ENCODE data around the gene KCNS3.

Gene KCNS3, protein sequence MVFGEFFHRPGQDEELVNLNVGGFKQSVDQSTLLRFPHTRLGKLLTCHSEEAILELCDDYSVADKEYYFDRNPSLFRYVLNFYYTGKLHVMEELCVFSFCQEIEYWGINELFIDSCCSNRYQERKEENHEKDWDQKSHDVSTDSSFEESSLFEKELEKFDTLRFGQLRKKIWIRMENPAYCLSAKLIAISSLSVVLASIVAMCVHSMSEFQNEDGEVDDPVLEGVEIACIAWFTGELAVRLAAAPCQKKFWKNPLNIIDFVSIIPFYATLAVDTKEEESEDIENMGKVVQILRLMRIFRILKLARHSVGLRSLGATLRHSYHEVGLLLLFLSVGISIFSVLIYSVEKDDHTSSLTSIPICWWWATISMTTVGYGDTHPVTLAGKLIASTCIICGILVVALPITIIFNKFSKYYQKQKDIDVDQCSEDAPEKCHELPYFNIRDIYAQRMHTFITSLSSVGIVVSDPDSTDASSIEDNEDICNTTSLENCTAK

DNA sequence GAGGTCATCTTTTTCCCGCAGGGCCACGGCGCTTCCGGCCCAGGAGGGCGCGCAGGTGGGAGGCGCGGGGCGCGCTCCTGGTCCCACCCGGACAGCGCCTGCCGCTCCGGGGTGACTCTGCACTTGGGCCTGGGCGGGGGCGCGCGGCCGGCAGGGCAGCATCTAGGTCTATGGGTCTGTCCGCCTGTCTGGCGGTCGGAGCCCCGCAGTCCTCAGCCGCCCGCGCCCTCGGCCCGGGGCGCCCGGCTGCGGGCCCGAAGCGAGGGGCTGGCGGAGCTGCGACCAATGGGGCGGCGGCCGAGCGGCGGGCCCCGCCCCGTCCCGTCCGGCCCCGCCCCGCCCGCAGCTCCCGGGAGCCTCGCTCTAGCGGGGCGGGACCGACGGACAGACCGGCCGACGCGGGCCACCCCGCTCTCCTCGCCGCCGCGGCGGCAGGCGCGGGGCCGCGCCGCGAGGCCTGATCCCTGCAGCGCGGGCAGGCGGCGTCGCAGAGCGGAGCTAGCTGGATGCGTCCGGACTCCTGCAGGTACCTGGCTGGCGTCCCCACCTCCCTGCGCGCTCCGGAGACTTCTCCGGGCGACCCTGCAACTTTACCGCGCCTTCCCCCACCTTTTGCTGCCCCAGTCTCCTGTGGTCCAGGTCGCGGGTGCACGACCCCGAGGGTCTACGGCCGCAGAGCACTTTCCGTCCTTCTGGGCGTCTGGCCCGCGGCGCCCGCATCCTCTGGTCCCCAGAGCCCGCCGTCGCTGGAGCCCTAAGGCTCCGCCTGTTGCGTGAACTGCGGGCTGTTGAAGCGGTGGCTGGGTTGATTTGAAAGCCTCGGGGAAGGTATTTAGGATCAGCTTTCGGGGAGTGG is at the start of gene KCNS3:
TSS of gene KCNS3 (plus strand) at position 387 of the 856 bp plus-strand sequence. CDS start 52,342 bp downstream, outside the sequence.
- Mint-ChIP-seq H3K9me3 (no peaks in the 10 kb centered on the region), H3K27ac (no peak within 1 kb of the TSS), H3K27me3 (peaks cover 87% of the 10 kb centered on the region), H3K4me3 (peak within 1 kb of the TSS; percentile 79 to 89), H3K4me1 (peaks cover 25% of the 10 kb centered on the region)
- DNase-seq (peak; percentile 12 to 24), ATAC-seq (peak; percentile 72)

DNA sequence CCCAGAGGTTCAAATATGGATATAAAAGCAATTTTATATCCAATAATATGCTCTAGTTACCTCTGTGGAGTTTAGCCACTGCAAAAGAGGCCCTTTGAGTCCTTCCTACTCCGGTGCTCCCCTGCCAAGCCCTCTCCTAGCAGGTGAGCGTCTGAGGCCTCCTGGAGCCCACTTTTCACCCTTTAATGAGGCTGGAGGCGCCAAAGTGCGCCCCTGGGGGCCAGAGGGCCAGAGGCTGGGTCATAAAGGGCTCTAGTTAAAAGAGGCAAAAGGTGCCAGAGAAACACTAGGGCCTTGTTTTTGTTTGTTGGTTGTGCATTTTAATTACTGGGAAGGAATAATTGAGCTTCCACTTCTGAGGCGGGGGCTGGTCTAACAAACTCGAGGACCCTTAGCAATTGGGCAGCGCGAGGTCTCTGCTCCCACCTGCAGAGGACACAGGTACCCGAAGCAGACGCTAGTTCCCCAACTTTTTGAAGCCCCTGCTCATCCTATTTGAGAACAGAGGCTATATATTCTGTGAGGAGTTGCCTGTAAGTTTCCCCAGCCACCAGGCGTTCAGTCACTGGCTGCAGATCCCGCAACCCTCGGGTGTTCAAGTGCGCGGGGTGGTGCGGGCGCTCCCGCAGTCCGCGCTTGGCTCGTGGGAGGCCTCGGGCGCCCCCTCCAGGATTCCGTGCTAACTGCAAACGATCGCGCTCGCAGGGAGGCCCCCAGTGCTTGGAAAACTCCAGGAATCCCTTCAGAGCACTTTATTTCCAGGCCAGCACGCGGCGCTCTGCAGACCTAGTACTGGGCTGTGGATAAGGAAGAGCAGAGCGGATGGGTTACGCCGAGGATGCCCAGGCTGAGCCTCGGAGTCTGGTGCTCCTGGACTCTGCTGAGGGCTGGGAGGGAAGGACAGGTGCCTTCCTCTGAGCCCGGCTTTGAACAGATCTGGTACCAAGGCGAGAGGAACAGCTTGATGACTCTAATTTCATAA is 48.1 kb upstream of the KCNS3 start:
- Mint-ChIP-seq H3K27me3 (peaks cover 69% of the 10 kb centered on the region), H3K27ac (no peak overlapping the region), H3K4me1 (peaks cover 7% of the 10 kb centered on the region), H3K9me3 (peaks cover 0 to 7% of the 10 kb centered on the region in 2 donors), H3K4me3 (peak overlapping the region in 1 of 2 donors; percentile 40)
- DNase-seq (peak; percentile 26 to 38), ATAC-seq (peak; percentile 66)

DNA sequence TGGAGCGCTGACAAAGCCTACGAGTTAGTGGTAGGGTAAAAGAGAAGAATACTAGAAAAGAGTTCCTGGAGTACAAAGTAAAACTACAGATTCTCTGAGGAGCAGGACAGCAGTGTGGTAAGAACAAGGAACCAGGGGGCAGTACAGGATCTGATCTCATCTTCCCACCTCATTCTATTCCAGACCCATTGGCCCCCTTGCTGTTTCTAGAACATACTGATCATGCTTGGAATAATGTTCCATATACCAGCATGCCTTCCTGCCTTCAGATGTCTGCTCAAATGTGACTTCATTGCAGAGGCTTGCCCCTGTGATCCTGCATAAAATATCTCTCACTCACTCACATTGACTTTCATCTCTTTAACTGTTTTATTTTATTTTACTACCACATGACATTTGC is 43.0 kb upstream of the KCNS3 start:
- Mint-ChIP-seq H3K9me3 (no peaks in the 10 kb centered on the region), H3K27ac (no peak overlapping the region), H3K4me3 (no peak overlapping the region), H3K27me3 (peaks cover 29% of the 10 kb centered on the region), H3K4me1 (peaks cover 4% of the 10 kb centered on the region)
- ATAC-seq (no peak), DNase-seq (no peak)

DNA sequence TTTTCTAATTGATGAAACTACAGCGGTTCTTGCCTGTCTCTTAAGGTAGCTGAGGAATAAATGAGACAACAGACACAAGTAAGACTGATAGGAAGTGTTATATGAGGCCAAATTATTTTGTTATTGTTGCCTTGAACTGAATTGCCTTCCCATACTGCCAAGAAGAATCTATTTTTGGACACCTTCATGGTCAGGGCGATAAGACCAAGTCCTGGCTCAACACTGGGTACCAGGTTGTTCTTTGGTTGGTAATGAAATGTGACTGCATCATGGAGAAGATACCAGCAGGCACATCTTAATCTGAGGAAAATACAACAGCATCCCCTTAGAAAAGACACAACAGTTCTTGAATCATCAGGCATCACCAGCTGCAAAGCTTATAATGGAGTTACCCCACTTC is 38.5 kb upstream of the KCNS3 start:
- Mint-ChIP-seq H3K9me3 (no peaks in the 10 kb centered on the region), H3K4me3 (no peak overlapping the region), H3K27me3 (peaks cover 3% of the 10 kb centered on the region), H3K4me1 (no peaks in the 10 kb centered on the region), H3K27ac (no peak overlapping the region)
- ATAC-seq (no peak), DNase-seq (no peak)

DNA sequence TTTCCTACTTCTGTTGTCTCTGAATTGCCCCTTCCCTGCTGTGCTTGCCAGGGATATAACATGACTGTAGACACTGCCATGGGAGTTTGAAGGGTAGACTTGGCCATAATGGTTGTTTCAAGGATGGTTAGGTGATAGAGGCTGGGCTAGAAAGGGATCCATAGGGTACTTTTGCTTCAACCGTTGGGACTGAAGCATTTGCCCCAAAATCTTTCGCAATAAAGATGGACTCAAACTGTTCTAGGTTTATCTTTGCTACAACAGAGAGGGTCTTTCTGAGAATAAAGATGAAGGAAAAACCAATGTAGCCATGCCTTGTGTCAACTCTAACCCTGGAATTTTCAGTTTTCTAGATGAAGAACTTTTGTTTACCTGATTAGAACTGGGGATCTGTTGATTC is 35.0 kb upstream of the KCNS3 start:
- ATAC-seq = no peak
- Mint-ChIP-seq H3K4me3 (no peak overlapping the region), H3K27ac (no peak overlapping the region), H3K9me3 (no peaks in the 10 kb centered on the region), H3K27me3 (no peaks in the 10 kb centered on the region), H3K4me1 (no peaks in the 10 kb centered on the region)
- DNase-seq = no peak

DNA sequence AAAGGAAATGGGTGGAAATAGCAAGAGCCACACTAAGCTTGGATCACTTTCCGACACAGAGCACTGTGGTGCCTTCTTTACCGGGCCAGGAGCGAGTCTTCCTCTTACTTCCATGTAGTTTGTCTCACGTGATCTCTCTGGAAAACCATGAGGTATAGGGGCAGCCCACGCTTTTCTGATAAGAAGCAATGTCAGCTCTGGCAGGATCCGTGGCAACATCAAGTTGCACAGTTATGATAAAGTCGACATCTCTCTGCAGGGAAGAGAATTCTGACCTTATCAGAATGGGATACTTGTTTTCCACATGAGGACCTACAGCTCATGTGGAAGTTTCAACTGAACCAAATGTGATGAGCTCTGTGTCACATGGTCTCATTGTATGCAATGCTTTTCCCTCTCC is 32.7 kb upstream of the KCNS3 start:
- no peak for ATAC-seq
- no peak for DNase-seq
- no peaks in the 10 kb centered on the region for H3K9me3 Mint-ChIP-seq
- H3K4me1 Mint-ChIP-seq = no peaks in the 10 kb centered on the region
- no peak overlapping the region for H3K27ac Mint-ChIP-seq
- H3K27me3 Mint-ChIP-seq = no peaks in the 10 kb centered on the region
- no peak overlapping the region for H3K4me3 Mint-ChIP-seq

DNA sequence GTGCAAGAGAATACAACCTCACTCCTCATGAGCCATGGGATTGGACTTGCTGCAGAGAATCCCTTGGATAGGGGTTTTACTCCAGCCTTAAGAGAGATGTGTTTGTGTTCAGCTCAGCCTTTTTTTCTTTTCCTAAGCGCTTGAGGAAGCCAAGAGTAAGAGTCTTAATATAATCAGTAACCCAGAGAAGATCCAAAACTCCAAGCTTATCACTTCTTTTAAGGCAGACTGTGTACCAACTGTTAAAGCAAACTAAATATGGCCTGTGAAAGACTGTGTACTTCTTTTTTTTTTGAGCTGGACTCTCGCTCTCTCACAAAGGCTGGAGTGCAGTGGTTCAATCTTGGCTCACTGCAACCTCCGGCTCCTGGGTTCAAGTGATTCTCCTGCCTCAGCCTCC is 31.8 kb upstream of the KCNS3 start:
- ATAC-seq = no peak
- no peaks in the 10 kb centered on the region for H3K27me3 Mint-ChIP-seq
- no peaks in the 10 kb centered on the region for H3K9me3 Mint-ChIP-seq
- DNase-seq = no peak
- H3K4me1 Mint-ChIP-seq = no peaks in the 10 kb centered on the region
- no peak overlapping the region for H3K4me3 Mint-ChIP-seq
- H3K27ac Mint-ChIP-seq = no peak overlapping the region

DNA sequence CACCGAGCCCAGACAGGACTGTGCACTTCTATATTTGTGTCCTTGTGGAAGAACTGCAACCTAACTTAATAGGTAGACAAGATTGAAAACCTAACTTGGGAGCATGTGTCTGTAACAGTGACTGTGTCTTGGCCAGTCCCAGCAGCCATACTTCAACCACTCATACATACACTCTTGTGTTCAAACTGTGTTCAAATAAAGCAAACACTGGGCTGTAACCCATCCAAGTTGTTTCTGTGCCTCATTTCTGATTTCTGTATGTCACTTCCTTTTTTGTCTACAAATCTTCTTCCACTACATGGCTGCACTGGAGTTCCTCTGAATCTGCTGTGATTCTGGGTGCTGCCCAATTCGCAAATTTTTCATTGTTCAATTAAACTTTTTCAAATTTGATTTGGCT is 31.2 kb upstream of the KCNS3 start:
- DNase-seq = no peak
- no peaks in the 10 kb centered on the region for H3K4me1 Mint-ChIP-seq
- no peaks in the 10 kb centered on the region for H3K27me3 Mint-ChIP-seq
- no peak overlapping the region for H3K4me3 Mint-ChIP-seq
- no peak for ATAC-seq
- no peak overlapping the region for H3K27ac Mint-ChIP-seq
- no peaks in the 10 kb centered on the region for H3K9me3 Mint-ChIP-seq

DNA sequence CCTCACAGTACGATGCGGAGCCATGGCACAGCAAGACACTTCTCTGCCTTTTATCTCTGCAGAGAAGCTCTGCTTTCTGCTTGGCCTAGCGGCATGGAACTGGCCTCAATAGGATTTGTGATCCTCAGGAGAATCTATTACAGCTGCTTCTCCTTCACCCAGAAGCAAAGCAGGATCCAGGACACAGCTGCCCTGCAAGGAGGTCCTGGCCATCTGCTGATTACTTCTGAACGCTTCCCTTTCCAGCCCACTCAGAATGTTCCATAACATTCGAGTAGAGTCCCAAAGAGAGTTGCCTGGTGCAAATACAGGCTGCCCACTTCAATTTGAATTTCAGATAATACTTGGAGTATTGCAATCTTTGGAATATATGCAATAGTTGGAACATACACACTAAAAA is 29.2 kb upstream of the KCNS3 start:
- Mint-ChIP-seq H3K27ac (no peak overlapping the region), H3K9me3 (no peaks in the 10 kb centered on the region), H3K4me1 (no peaks in the 10 kb centered on the region), H3K4me3 (no peak overlapping the region), H3K27me3 (peaks cover 12% of the 10 kb centered on the region)
- no peak for DNase-seq
- no peak for ATAC-seq

DNA sequence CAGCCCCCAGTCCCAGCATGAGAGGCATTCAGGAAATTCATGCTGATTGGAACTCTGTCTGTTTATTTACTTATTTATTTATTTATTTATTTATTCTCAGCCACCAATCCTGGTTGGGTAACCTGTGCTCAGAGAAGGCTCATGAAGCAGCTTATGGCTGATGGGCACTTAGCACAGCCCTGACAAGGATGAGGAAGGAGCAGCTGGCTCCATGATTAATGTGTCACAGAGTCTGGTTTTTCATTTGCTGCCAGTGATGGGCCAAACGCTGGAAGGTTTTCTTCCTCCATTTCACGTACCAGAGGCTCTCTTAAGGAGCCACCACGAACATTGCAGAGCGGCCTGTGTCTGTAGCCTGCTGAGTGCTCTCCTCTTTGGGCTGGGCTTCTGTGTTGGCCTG is 28.3 kb upstream of the KCNS3 start:
- no peaks in the 10 kb centered on the region for H3K4me1 Mint-ChIP-seq
- DNase-seq (no peak), ATAC-seq (no peak)
- no peaks in the 10 kb centered on the region for H3K9me3 Mint-ChIP-seq
- H3K4me3 Mint-ChIP-seq = no peak overlapping the region
- H3K27me3 Mint-ChIP-seq = peaks cover 12% of the 10 kb centered on the region
- no peak overlapping the region for H3K27ac Mint-ChIP-seq

DNA sequence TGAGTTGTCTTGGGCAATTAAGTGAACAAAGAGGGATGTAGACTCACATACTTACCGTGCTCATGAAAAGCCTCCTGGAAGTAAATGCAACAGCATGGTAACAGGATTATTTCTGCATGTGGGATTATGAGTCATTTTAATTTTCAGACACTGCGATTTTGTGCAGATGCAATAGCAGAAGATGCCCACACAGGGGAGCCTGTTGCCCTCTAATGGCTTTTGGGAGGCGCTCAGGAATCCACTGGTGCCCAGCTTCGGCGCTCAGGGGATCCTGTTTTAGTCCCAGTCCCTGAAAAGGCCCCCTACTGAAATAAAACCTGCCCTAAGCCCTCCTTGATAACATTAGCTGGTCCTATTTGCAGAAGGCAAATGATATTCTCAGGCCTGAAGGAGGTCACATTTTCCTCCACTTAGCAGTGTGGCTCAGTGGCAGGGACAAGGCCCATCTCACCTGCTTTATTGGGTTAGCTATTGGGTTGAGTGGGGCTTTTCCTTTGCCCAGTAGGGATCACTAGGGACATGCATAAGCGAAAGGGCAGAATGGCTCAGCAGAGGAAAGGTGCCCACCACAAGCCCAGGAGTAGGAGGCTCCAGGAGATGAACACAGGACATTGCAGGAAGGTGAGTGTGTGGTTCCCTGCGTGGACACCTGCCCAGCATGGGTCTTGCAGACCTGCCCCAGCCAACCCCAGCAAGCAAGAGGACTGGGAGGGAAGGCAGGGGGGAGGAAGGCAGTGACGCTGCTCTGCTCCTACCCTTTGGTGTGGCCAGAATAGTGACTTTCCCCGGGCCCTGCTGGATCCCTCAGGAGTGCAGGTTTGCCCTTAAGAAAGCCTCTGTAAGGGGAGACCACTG is 26.5 kb upstream of the KCNS3 start:
- DNase-seq (peak; percentile 11 to 36), ATAC-seq (peak; percentile 65)
- no peaks in the 10 kb centered on the region for H3K4me1 Mint-ChIP-seq
- H3K9me3 Mint-ChIP-seq = no peaks in the 10 kb centered on the region
- no peak overlapping the region for H3K4me3 Mint-ChIP-seq
- peaks cover 20% of the 10 kb centered on the region for H3K27me3 Mint-ChIP-seq
- no peak overlapping the region for H3K27ac Mint-ChIP-seq

DNA sequence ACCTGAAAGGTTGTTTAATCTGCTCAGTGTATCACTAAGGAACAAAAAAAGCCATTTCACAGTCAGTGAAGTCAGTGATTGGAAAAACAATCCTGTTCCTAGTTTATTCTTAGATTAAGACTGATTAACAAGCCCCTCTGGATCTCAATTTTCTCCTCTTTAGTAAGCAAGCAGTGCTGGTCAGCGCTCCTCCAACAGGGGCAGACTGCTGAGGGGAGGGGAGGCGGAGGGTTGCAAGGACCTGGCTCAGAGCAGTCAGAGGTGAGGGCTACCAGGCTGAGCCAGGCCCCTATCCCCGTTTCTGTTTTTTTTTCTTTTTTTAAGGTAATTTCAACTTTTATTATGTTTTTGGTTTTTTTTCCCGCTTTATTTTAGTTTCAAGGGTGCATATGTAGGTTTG is 24.7 kb upstream of the KCNS3 start:
- Mint-ChIP-seq H3K9me3 (no peaks in the 10 kb centered on the region), H3K4me3 (no peak overlapping the region), H3K27me3 (peaks cover 38% of the 10 kb centered on the region), H3K27ac (peak overlapping the region in 1 of 2 donors; percentile 76), H3K4me1 (no peaks in the 10 kb centered on the region)
- no peak for DNase-seq
- no peak for ATAC-seq

DNA sequence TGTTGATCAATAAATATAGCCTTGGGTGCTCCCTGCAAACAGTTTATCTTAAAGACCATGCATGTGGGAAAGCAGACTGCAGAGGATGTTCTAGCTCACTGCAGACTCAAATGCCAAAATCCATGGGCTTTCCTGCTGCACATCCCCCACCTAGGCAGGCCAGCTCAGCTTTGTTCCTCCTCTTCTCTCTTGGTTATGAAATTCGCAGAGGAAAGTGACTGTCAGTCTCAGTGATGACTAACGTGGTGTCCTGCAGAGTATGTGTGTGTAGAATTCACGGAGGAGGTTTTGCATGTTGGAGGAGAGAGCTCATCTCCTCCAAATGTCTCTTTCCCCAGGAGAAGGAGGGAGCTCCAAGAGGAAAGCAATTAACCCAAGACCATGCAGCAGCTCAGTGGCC is 21.4 kb upstream of the KCNS3 start:
- H3K4me1 Mint-ChIP-seq = no peaks in the 10 kb centered on the region
- no peak for DNase-seq
- ATAC-seq = no peak
- H3K27ac Mint-ChIP-seq = no peak overlapping the region
- peaks cover 56% of the 10 kb centered on the region for H3K27me3 Mint-ChIP-seq
- H3K9me3 Mint-ChIP-seq = no peaks in the 10 kb centered on the region
- H3K4me3 Mint-ChIP-seq = no peak overlapping the region

DNA sequence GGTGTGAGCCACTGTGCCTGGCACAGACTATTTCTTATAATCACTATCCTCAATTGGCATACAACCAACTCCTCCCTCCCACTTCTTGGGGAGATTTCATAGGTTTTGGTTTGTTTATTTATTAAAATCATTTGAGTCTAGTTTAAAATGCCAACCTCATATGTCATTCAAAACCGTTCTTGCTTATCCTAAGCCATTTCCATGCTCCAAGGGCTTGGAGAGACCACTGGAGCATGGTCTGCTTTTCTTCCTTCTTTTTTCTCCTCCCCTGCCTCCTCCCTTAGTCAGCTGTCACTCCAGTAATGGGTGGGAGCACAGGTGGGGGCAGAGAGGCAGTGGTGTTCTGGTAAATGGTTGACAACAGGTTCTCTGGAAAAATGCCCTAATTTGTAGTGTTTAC is 20.4 kb upstream of the KCNS3 start:
- ATAC-seq (no peak), DNase-seq (no peak)
- no peaks in the 10 kb centered on the region for H3K4me1 Mint-ChIP-seq
- H3K4me3 Mint-ChIP-seq = no peak overlapping the region
- H3K9me3 Mint-ChIP-seq = no peaks in the 10 kb centered on the region
- no peak overlapping the region for H3K27ac Mint-ChIP-seq
- H3K27me3 Mint-ChIP-seq = peaks cover 63% of the 10 kb centered on the region

Measured in stimulated activated naive CD8-positive, alpha-beta T cell treated with anti-CD3 and anti-CD28 coated beads, Interleukin-15, amount 100 ng/mL, for 72 hours (primary cell).